HS-5 (cell line): ENCODE measurements around the gene EN1.

Experiments used
- DNase-seq: peaks from one replicate; pipeline ENCODE4 v3.0.0-alpha.2; 2012; ENCODE audit warnings: low read depth

Gene EN1

GRCh38 chr2:118817469-118817868 is 30.0 kb downstream of the EN1 start:
- DNase-seq = no peak

- no peak for DNase-seq
Measured at GRCh38 chr2:118816669-118817068, 30.8 kb downstream of the EN1 start.

DNA sequence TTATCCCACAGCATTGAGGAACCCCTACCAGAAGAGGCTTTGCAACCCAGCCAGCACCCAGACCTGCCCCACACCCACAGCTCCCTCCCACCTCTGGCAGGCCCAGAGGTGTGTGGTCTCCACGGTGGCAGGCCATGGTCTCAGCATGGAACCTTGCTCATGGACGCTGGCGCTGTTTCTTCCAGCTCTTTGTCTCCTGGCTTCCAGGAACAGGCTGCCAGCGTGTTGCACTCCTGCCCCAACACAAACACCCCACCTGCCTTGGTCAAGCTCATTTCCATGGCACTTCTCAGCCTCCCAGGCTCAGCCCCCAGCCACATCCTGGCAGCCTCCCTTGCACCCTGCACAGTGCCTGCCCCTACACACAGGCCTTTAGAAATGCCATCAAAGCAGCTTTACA is 31.7 kb downstream of the EN1 start:
- DNase-seq = no peak

DNA sequence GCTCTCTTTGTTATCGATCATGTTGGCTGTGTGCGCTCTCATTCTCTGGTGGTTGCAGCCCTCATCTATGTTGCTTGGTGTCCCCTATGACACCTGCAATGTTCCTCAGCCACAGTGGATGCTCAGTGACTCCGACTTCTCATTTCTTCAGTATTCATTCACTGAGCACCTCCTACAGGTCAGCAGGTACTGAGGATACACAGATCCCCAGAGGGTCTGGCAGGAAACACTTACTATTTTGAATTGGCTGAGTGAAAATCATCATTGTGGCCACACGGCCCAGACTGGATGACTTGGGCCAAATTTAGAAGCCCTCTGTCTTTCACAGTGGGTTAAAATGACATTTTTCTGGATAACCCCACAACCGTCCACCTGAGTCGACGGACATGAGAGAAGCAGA is 32.1 kb downstream of the EN1 start:
- no peak for DNase-seq

DNA sequence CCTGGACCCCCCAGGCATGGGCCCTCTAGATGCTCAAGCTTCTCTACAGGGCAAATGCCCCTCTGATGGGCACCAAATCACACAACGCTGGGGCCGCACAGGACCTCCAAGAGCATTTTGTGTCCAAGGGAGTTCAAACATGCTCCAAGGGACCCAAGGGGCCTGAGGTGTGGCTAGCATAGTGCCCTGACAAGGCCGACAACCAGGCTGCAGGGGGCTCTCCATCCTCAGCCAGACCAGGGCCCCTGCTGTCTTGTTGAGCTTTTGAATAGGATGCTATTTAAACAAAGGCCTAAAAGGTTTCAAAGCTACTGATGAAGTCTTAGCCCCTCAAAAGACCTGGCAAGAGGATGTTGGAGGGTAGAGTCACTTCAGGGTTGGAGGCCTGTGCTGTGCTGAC is 33.1 kb downstream of the EN1 start:
- no peak for DNase-seq

GRCh38 chr2:118813601-118814339 is 33.7 kb downstream of the EN1 start:
- DNase-seq = no peak

DNA sequence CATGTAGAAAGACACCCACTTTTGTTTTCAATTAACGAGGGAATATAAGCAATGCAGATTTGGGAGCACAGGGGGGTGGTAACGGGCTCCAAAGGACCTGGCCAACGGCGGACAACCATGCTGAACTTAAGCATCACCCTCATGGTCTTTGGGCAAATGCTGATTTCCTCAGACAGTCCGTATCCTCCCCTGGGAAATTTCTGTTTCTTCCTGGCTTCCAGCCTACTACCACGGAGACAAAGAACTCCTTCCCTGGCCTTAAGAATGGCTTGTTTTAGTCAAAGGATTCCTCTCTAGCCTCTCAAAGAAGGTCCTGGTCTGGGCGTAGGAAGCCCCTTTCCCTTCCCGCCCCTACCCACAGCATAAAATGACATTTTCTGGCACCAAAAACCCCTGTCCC is 34.3 kb downstream of the EN1 start:
- DNase-seq = no peak

GRCh38 chr2:118812552-118812951 is 34.9 kb downstream of the EN1 start:
- no peak for DNase-seq

- DNase-seq = no peak
Measured at GRCh38 chr2:118811514-118812115, 35.8 kb downstream of the EN1 start.

DNA sequence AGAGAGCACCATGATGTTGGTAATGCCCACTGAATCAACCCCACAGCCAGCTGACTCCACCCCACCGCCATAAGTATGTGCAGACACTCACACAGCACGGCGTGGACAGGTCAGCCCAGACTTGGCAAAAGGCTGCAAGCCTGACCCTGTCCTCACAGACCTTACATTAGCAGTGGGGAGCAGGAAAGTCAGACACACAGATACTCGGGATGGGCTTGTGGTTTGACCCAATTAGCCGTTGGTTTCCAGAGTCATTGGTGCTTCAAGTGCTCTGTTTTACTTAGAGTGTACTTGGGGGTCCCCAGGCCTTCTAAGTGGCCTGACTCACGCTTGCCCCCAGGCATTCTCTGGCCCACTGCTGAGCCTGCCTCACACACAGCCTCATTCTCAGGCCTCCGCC is 36.7 kb downstream of the EN1 start:
- DNase-seq = no peak

GRCh38 chr2:118808429-118808809 is 39.0 kb downstream of the EN1 start:
- no peak for DNase-seq

DNA sequence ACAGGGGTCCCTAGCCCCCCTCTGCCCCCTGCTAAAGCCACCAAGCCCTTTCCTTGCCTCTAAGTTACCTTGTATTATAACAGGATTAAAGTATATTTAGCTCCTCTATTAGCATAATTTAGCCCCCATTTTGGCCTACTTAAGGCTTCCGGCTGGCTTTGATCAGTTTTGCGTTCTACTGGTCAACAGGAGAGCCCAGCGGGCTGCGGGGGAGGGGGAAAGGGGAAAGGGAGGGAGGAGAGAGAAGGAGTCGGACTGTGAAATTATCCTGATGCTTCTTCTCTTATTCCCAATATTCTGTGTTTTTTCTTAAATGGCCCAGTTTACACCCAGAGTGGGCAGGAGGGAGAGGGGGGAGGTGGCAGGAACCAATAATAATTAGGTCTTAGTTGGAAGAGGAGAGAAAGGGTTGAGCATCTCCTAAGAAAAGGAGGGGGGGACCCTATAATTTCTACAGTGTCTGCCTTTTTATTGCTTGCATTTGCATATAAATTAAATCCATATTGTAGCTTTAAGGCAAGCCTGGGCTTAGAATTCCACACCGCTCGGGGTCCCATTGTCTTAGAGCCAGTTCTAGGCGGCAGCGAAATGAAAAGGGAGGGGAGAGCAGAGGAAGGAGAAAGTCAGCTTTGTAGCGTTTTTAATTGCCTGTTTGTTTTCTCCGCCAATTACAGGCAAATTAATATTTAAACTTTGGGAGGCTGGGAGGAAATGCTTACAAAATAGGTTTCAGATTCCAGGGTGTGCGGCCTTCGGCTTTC is 39.6 kb downstream of the EN1 start:
- no peak for DNase-seq

- DNase-seq = no peak
Measured at GRCh38 chr2:118806797-118807667, 40.4 kb downstream of the EN1 start.

- no peak for DNase-seq
Measured at GRCh38 chr2:118805064-118805690, 42.3 kb downstream of the EN1 start.

- DNase-seq = no peak
Measured at GRCh38 chr2:118803012-118803411, 44.4 kb downstream of the EN1 start.

DNA sequence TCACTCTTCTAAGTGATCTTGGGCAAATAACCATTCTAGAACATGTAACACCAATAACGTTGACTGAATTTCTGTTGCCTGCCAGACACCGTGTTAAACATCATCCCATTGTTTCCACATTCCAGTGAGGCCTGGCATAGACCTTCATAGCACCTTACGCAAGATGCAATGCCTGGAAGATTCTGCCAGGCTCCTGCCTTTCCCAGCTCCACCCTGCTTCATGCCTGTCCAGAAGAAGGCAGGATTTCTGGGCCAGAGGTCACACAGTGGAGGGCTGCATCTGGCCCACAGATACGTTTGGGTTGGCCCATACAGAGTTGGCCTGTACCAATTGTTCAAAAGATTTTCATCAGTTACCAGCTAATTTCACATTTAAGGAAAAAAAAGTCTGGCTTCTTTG is 46.3 kb downstream of the EN1 start:
- DNase-seq = no peak

GRCh38 chr2:118800736-118801135 is 46.7 kb downstream of the EN1 start:
- DNase-seq = no peak

GRCh38 chr2:118794546-118794945 is 52.9 kb downstream of the EN1 start:
- DNase-seq = no peak
